ENCODE data around the gene INO80.

INO80 gene

GRCh38 chr15:40933517-40933902 is 182.6 kb downstream of the INO80 start:
- Histone ChIP-seq H3K36me3 (replicated peaks; ENCODE audit: low read depth, low read length) (no peaks in the 10 kb centered on the region), H3K27ac (ENCODE audit: low read length) (no peak overlapping the region), H3K4me2 (ENCODE audit: low read length) (no peak overlapping the region), H3K4me3 (ENCODE audit: low read length) (no peak overlapping the region), H3K79me2 (ENCODE audit: low read length) (no peaks in the 10 kb centered on the region), H3K9me3 (ENCODE audit: insufficient read depth, low read length) (no peaks in the 10 kb centered on the region), H2AFZ (ENCODE audit: low read depth, low read length) (no peak overlapping the region), H3K4me1 (ENCODE audit: low read length) (peaks cover 23% of the 10 kb centered on the region), H3K9ac (ENCODE audit: low read length) (no peak overlapping the region), H4K20me1 (ENCODE audit: insufficient read depth, low read length) (no peaks in the 10 kb centered on the region), H3K27me3 (ENCODE audit: low read depth, low read length) (peaks cover 7% of the 10 kb centered on the region; the same call in 1 of the 2 replicates)
- no peak for TF ChIP-seq CTCF (IDR thresholded peaks at IDR 0.05; ENCODE audit: low read depth, low read length)
- no peak for TF ChIP-seq EZH2phosphoT487 (IDR thresholded peaks at IDR 0.05; ENCODE audit: low read depth)

DNA sequence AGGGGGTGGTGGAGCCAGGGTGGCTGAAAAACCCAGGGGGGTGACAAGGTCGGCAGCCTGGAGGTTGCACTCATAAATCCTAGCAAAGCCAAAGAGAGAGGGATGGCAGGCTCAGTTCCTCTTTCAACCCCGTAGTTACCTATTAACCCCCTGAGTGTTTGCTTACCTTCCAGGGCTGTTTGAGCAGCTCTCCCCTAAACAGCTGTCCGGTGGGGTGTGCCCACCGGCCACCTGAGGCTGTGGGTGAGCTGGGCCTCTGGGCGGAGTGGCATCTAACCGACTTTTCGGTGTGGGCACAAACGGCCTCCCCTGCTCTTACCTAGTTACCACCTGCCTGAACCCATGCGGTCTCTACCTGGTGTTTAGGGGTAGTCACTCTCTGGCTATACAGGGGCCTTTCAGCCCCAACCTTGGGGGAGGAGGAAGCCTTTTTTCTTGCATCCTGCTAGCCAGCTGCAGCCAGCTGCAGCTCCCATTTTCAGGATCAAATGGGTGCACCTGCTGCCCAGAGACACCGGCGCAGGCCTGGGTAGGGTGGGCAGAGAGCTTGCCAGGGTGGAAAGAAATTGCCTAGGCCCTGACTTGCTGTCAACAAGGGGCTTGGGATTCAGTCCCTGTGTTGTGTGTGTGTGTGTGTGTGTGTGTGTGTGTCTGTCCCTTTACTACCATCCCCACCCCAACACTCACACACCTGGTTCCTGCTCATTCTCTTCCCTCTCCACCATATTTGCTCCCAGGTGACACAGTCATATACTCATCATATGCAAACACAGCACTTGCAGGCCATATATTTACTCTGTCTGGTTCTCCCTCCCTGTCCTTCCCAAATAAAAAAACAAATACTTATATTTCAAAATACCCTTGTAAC is 183.2 kb downstream of the INO80 start:
- Histone ChIP-seq H3K4me1 (ENCODE audit: low read length) (peaks cover 23% of the 10 kb centered on the region), H3K27me3 (ENCODE audit: low read depth, low read length) (peaks cover 7% of the 10 kb centered on the region; the same call in 1 of the 2 replicates), H4K20me1 (ENCODE audit: insufficient read depth, low read length) (no peaks in the 10 kb centered on the region), H3K36me3 (replicated peaks; ENCODE audit: low read depth, low read length) (no peaks in the 10 kb centered on the region), H3K79me2 (ENCODE audit: low read length) (no peaks in the 10 kb centered on the region), H2AFZ (ENCODE audit: low read depth, low read length) (no peak overlapping the region), H3K4me3 (ENCODE audit: low read length) (peak overlapping the region; percentile 7; the same call in 1 of the 2 replicates), H3K9me3 (ENCODE audit: insufficient read depth, low read length) (no peaks in the 10 kb centered on the region), H3K9ac (ENCODE audit: low read length) (no peak overlapping the region), H3K27ac (ENCODE audit: low read length) (no peak overlapping the region), H3K4me2 (ENCODE audit: low read length) (peak overlapping the region; percentile 54)
- no peak for TF ChIP-seq EZH2phosphoT487 (IDR thresholded peaks at IDR 0.05; ENCODE audit: low read depth)
- no peak for TF ChIP-seq CTCF (IDR thresholded peaks at IDR 0.05; ENCODE audit: low read depth, low read length)

DNA sequence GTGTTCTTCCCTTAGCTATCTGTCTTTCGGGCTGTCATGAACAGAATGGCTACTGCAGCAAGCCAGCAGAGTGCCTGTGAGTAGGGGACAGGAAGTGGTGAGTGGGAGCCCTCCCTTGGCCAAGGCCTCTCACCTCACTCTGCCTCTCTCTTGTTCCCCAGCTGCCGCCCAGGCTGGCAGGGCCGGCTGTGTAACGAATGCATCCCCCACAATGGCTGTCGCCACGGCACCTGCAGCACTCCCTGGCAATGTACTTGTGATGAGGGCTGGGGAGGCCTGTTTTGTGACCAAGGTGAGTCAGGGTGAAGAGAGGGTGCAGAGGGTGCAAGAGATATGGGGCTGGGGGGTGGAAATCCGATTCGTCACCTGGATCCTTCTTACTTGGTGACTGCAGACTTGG is 183.9 kb downstream of the INO80 start:
- Histone ChIP-seq H3K79me2 (ENCODE audit: low read length) (no peaks in the 10 kb centered on the region), H3K4me3 (ENCODE audit: low read length) (peak overlapping the region; percentile 7; the same call in 1 of the 2 replicates), H3K27ac (ENCODE audit: low read length) (no peak overlapping the region), H3K9ac (ENCODE audit: low read length) (no peak overlapping the region), H4K20me1 (ENCODE audit: insufficient read depth, low read length) (no peaks in the 10 kb centered on the region), H3K4me2 (ENCODE audit: low read length) (peak overlapping the region; percentile 54), H3K4me1 (ENCODE audit: low read length) (peaks cover 23% of the 10 kb centered on the region), H3K9me3 (ENCODE audit: insufficient read depth, low read length) (no peaks in the 10 kb centered on the region), H3K27me3 (ENCODE audit: low read depth, low read length) (peaks cover 12% of the 10 kb centered on the region), H2AFZ (ENCODE audit: low read depth, low read length) (peak overlapping the region; percentile 59; the same call in 1 of the 2 replicates), H3K36me3 (replicated peaks; ENCODE audit: low read depth, low read length) (no peaks in the 10 kb centered on the region)
- TF ChIP-seq CTCF (IDR thresholded peaks at IDR 0.05; ENCODE audit: low read depth, low read length) (no peak), EZH2phosphoT487 (IDR thresholded peaks at IDR 0.05; ENCODE audit: low read depth) (no peak)

DNA sequence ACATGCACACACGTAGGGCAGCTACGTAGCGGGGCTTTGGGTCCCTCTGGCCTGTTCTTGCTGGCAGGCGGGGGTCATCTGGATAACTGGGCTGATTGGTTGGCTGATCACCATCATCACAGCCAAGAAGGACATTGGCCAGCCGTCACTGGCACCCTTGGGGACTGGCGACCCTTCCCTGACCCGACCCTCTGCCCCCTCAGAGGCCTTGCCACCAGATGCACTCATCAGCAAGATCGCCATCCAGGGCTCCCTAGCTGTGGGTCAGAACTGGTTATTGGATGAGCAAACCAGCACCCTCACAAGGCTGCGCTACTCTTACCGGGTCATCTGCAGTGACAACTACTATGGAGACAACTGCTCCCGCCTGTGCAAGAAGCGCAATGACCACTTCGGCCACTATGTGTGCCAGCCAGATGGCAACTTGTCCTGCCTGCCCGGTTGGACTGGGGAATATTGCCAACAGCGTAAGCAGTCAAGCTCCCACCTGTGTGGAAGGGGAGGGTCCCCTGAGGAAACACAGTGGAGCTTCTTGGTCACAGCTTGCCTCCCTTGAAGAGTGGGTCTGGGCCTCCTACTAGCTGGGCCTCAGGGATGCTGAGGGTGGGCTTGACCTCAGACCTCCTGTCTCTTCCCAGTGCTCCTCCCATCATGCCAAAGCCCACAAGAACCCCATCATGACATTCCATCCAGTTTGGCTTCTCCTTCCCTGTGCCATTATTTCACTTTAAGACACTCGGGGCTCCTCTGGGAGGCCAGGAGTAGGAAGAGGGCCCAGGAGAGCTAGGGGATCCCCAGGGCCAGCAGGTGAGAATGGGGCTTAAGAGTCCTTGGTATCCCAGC is 184.6 kb downstream of the INO80 start:
- no peaks in the 10 kb centered on the region for H3K79me2 ChIP-seq (ENCODE audit: low read length)
- H3K9me3 ChIP-seq (ENCODE audit: insufficient read depth, low read length) = no peaks in the 10 kb centered on the region
- peaks cover 15% of the 10 kb centered on the region for H3K27me3 ChIP-seq (ENCODE audit: low read depth, low read length)
- no peak overlapping the region for H3K9ac ChIP-seq (ENCODE audit: low read length)
- H3K4me3 ChIP-seq (ENCODE audit: low read length) = no peak overlapping the region
- no peak overlapping the region for H3K27ac ChIP-seq (ENCODE audit: low read length)
- H4K20me1 ChIP-seq (ENCODE audit: insufficient read depth, low read length) = no peaks in the 10 kb centered on the region
- no peaks in the 10 kb centered on the region for H3K36me3 ChIP-seq (replicated peaks; ENCODE audit: low read depth, low read length)
- peaks cover 23% of the 10 kb centered on the region for H3K4me1 ChIP-seq (ENCODE audit: low read length)
- TF ChIP-seq CTCF (IDR thresholded peaks at IDR 0.05; ENCODE audit: low read depth, low read length) (no peak), EZH2phosphoT487 (IDR thresholded peaks at IDR 0.05; ENCODE audit: low read depth) (no peak)
- H2AFZ ChIP-seq (ENCODE audit: low read depth, low read length) = peak overlapping the region; percentile 59; the same call in 1 of the 2 replicates
- H3K4me2 ChIP-seq (ENCODE audit: low read length) = peak overlapping the region; percentile 54; the same call in 1 of the 2 replicates
